A673 (cell line): ENCODE measurements around the gene TRPV5. TPM values are rescaled to one million over a fixed set of nuclear protein-coding genes. Genes with fewer than 3 reads are reported as not detected.

Experiments used
- BruUV-seq: library from RNA; stranded (reverse); fragments of 400-500 nt; replicated peaks from 2 replicates; lab custom pipeline; 2021; lab: Mats Ljungman, UMichigan
- CTCF ChIA-PET: fragments of 300-600 bp; sonication (Branson Sonifier 250); formaldehyde crosslinking; loops from one replicate; lab custom pipeline; 2022; ENCODE audit warnings: antibody characterized with exemption; lab: Charles Lee
- POLR2A ChIA-PET: fragments of 300-600 bp; sonication (Branson Sonifier 250); formaldehyde crosslinking; loops from one replicate; lab custom pipeline; 2022; ENCODE audit warnings: antibody characterized with exemption; ENCODE audit not compliant: low non-redundant PET; lab: Charles Lee
- DNase-seq: peaks from one replicate; pipeline ENCODE4 v3.0.0-alpha.2; 2015; ENCODE audit warnings: low spot score
- H3K27ac ChIP-seq: fragments of 200-600 bp; sonication (generic); 2 replicates; pipeline ENCODE4 v1.5.1; 2016; ENCODE audit warnings: mixed run types, low read depth, mild to moderate bottlenecking, mixed read lengths, antibody characterized with exemption, low read length; ENCODE audit not compliant: poor library complexity, severe bottlenecking
- H3K27me3 ChIP-seq: fragments of 200-600 bp; sonication (generic); replicated peaks from 2 replicates; pipeline ENCODE4 v1.6.1; 2017; ENCODE audit warnings: mixed run types, low read depth, mild to moderate bottlenecking, mixed read lengths, antibody characterized with exemption, low read length; ENCODE audit not compliant: insufficient read depth, poor library complexity
- H3K36me3 ChIP-seq: fragments of 200-600 bp; sonication (generic); 2 replicates; pipeline ENCODE4 v1.6.1; 2016; ENCODE audit warnings: mixed run types, mild to moderate bottlenecking, mixed read lengths, antibody characterized with exemption, low read length; ENCODE audit not compliant: insufficient read depth, poor library complexity, severe bottlenecking
- H3K4me1 ChIP-seq: fragments of 200-600 bp; sonication (generic); 2 replicates; pipeline ENCODE4 v1.6.1; 2017; ENCODE audit warnings: mixed run types, mild to moderate bottlenecking, mixed read lengths, antibody characterized with exemption, low read length; ENCODE audit not compliant: insufficient read depth, poor library complexity, severe bottlenecking
- H3K4me3 ChIP-seq: fragments of 200-600 bp; sonication (generic); 2 replicates; pipeline ENCODE4 v1.5.1; 2016; ENCODE audit warnings: low read depth, mixed run types, mild to moderate bottlenecking, mixed read lengths, low read length; ENCODE audit not compliant: poor library complexity, severe bottlenecking
- H3K9me3 ChIP-seq: fragments of 200-600 bp; sonication (generic); 2 replicates; pipeline ENCODE4 v1.6.1; 2016; ENCODE audit warnings: mixed run types, low read depth, mild to moderate bottlenecking, mixed read lengths, antibody characterized with exemption, low read length; ENCODE audit not compliant: poor library complexity, severe bottlenecking
- EZH2 ChIP-seq: fragments of 200-600 bp; sonication (generic); IDR thresholded peaks from 2 replicates; pipeline ENCODE4 v1.6.1; 2017; ENCODE audit warnings: borderline replicate concordance, low read depth, mild to moderate bottlenecking, mixed read lengths, antibody characterized with exemption, low read length; ENCODE audit not compliant: poor library complexity, severe bottlenecking
- intact Hi-C: fragments of 100-400 bp; cut with micrococcal nuclease; formaldehyde crosslinking; loops from one replicate; pipeline ENCODE4 v1.10.0; 2022; ENCODE audit not compliant: unreplicated experiment
- total RNA-seq: library from RNA; stranded (reverse); gene quantifications from 2 replicates; pipeline ENCODE4 v1.2.3, GENCODE V29; 2021
- TF ChIP-seq, protein P1 (sequence below): fragments of 300-800, 200-600 bp; sonication (generic); conservative IDR thresholded peaks from 2 replicates; pipeline ENCODE4 v1.5.1; 2017; ENCODE audit warnings: low read depth, mild to moderate bottlenecking, antibody characterized with exemption, low read length, moderate library complexity, mixed read lengths

TRPV5 gene
- total RNA-seq, 1 experiment from 2014 or later: not detected

DNA sequence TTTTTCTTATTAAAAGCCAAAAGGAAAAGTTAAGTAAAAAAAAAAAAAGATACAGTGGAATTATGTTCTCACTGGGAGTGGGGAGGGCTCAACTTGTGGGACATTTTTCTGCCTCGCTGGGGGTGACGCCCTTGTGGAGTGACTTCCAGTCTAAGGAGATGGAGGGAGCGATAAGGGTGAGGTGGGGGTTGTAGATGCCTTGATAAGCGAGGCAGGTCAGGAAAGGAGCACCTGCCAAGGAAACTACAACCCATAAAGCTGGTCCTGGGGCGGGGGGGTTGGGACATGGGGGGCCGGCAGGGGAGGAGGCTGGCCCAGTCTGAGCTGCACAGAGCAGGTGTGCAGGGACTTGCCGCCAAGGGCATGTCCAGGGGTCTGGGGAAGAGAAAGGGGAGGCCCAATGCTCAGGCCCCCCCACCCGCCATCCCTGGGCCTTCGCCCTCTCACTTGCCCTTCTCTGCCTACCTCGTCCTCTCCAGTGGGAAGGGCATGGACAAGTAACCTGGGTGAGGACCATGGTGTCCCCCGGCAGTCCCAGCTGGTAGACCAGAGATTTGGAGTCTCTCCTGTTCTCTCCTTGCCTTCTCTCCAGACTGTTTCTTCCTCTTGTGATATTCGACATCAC, 2.5 kb upstream of the TRPV5 start:
- DNase-seq: no peak
- H3K4me1 ChIP-seq: no peaks in the 10 kb centered on the region
- TF ChIP-seq, protein P1, sequence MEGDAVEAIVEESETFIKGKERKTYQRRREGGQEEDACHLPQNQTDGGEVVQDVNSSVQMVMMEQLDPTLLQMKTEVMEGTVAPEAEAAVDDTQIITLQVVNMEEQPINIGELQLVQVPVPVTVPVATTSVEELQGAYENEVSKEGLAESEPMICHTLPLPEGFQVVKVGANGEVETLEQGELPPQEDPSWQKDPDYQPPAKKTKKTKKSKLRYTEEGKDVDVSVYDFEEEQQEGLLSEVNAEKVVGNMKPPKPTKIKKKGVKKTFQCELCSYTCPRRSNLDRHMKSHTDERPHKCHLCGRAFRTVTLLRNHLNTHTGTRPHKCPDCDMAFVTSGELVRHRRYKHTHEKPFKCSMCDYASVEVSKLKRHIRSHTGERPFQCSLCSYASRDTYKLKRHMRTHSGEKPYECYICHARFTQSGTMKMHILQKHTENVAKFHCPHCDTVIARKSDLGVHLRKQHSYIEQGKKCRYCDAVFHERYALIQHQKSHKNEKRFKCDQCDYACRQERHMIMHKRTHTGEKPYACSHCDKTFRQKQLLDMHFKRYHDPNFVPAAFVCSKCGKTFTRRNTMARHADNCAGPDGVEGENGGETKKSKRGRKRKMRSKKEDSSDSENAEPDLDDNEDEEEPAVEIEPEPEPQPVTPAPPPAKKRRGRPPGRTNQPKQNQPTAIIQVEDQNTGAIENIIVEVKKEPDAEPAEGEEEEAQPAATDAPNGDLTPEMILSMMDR: no peak
- no peak for TF ChIP-seq EZH2
- H3K36me3 ChIP-seq: no peaks in the 10 kb centered on the region
- H3K27me3 ChIP-seq: peaks cover 4% of the 10 kb centered on the region
- CTCF ChIA-PET: no interaction called here
- intact Hi-C loops: no loop called here
- H3K9me3 ChIP-seq: no peaks in the 10 kb centered on the region
- H3K4me3 ChIP-seq: no peak overlapping the region
- no TSS peak for BruUV-seq
- H3K27ac ChIP-seq: no peak overlapping the region
- POLR2A ChIA-PET: no interaction called here

DNA sequence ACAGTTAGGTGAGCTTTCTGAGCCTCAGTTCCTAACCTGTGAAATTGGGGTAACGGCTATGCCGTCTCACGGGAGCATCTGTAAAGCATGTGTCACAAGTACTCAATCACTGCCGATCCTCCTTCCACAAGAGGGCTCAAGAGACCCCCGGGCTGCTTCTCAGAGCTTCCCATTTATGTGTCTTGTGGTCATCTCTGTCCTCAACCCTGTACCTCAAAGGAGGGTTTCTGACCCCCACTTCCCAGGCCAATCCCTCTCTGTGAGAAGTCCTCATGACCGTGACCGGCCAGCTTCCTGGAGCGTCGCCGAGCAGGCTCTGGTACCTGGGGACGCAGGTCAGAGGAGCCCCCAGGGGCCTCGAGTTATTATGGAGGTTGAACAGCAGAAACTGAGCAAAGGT, 510 bp upstream of the TRPV5 start:
- no peak for DNase-seq
- H3K36me3 ChIP-seq: no peaks in the 10 kb centered on the region
- H3K27ac ChIP-seq: no peak overlapping the region
- H3K4me3 ChIP-seq: no peak overlapping the region
- POLR2A ChIA-PET: no interaction called here
- CTCF ChIA-PET: no interaction called here
- no peaks in the 10 kb centered on the region for H3K4me1 ChIP-seq
- no peaks in the 10 kb centered on the region for H3K9me3 ChIP-seq
- intact Hi-C loops: no loop called here
- BruUV-seq: no TSS peak
- peaks cover 4% of the 10 kb centered on the region for H3K27me3 ChIP-seq
- no peak for TF ChIP-seq EZH2
- TF ChIP-seq, protein P1: no peak

DNA sequence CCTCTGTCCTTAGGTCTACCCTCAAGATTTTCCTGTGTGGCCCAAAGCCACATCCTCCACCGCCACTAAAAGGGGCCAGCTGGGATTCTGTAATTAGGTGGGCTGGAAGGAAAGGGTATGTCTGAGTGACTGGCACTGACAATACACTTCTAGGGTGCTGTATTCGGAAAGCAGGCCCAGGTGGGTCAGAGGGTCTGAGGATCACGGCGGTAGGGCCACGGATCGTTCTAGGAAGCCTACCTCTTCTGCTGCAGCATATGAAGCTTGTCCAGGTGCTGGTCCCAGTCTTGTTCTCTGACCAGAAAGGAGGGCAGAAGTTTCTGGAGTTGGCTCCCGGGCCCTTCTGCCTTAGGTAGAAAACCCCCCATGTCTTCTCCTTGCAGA, 462 bp downstream of the TRPV5 start:
- H3K9me3 ChIP-seq: no peaks in the 10 kb centered on the region
- H3K27ac ChIP-seq: no peak overlapping the region
- no TSS peak for BruUV-seq
- H3K4me1 ChIP-seq: no peaks in the 10 kb centered on the region
- POLR2A ChIA-PET: no interaction called here
- DNase-seq: no peak
- H3K27me3 ChIP-seq: peaks cover 4% of the 10 kb centered on the region
- intact Hi-C loops: no loop called here
- H3K36me3 ChIP-seq: no peaks in the 10 kb centered on the region
- CTCF ChIA-PET: no interaction called here
- TF ChIP-seq EZH2: no peak
- TF ChIP-seq, protein P1: no peak
- no peak overlapping the region for H3K4me3 ChIP-seq
